AG09309 (cell line): ENCODE results near the gene FBN1.

ENCODE experiments used
- DNase-seq: peaks from one replicate; pipeline ENCODE4 v3.0.0-alpha.2; 2010; ENCODE audit warnings: low read depth
- H3K4me3 ChIP-seq: 2 replicates; pipeline ENCODE4 v1.5.1; 2011; ENCODE audit warnings: mild to moderate bottlenecking, low read depth, low read length, moderate library complexity; ENCODE audit not compliant: control insufficient read depth
- CTCF ChIP-seq: IDR thresholded peaks from 2 replicates; pipeline ENCODE4 v1.5.1; 2011; ENCODE audit warnings: mild to moderate bottlenecking, low read depth, low read length, inconsistent platforms; ENCODE audit not compliant: insufficient read depth, control insufficient read depth; ENCODE audit errors: missing control alignments

Gene FBN1

GRCh38 chr15:48426044-48426443 is 219.5 kb downstream of the FBN1 start:
- TF ChIP-seq CTCF = no peak
- no peak for DNase-seq
- H3K4me3 ChIP-seq = no peak overlapping the region

DNA sequence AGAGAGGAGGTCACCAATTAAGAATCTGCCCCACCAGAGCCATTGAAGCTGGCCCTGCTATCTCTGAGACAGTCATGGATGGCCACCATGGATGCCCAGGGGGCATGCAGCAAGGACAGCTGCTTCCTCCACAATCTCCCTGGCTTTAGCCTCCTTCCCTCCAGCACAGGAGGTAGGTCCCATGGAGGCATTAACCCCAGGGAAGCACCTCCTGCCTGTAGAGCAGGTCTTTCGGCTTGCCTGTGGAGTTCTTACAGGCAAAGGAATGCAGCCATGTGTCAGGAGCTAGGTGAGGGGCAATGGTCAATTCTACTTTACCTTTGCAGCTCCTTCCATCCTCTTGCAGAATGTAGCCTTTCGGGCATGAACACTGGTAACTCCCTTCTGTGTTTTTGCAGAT is 220.5 kb downstream of the FBN1 start:
- TF ChIP-seq CTCF = no peak
- H3K4me3 ChIP-seq = no peak overlapping the region
- DNase-seq = no peak

DNA sequence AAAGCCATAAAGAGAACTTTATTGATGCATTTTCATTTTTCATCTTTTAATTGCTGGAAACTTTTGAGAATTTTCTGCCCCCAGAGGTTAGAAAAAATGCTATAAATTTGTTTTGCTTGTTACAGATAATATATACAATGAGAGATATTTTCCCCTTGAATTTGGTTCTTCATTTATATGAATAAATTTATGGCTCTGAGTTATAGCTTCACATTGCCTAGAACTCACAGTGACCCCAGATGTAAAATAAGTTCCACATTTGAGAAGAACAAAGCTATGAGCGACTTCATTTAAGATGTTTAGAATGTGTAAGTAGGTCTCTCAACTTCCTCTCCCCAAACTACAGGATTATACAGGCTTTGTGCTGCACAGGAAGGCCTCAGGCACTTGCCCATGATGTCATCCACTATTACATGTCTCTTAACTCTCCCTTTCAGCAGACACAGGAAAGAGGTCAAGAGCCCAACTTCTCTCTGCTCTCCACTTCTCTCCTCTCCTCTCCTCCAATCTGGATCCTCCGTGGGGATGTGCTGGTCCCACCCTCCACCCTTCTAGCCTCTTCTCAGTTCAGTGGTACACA is 221.5 kb downstream of the FBN1 start:
- no peak for TF ChIP-seq CTCF
- DNase-seq = no peak
- no peak overlapping the region for H3K4me3 ChIP-seq

DNA sequence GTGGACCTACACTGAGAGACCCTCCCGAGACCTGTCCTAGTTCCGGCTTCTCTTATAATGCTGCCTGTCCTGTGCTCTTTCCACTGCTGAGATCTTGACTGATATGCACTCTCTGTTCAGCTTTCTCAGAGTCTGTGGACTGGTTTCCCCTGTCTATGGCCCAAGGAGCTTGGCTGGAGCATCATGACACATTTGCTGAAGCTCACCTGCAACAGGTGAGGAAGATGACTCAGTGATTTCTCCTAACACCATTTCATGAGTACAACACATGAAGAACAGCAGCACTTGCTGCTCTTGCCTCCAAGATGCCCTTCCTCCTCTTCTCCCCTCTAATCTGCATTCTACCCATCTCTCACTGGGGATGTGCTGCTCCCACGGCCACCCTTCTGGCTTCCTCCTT is 222.2 kb downstream of the FBN1 start:
- no peak for TF ChIP-seq CTCF
- no peak overlapping the region for H3K4me3 ChIP-seq
- DNase-seq = no peak

GRCh38 chr15:48422401-48422800 is 223.1 kb downstream of the FBN1 start:
- no peak for DNase-seq
- no peak for TF ChIP-seq CTCF
- no peak overlapping the region for H3K4me3 ChIP-seq

DNA sequence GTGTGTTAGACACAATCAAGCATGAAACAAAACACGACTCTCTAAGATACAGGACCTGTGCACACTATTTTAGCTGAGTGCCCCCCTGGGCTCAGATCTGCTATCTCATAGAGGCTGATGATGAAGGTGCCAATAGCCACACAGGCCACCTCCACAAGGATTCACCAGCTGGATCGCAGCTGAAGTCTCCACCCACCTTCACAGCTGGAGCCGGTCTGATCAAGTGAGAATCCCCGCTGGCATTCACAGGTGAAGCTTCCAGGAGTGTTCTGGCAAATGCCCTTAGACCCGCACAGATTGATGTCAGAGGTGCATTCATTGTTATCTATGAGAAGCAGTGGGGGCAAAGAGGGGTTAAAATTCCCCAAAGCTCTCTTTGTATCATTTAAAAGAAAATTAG is 224.1 kb downstream of the FBN1 start:
- DNase-seq = no peak
- no peak for TF ChIP-seq CTCF
- H3K4me3 ChIP-seq = no peak overlapping the region

DNA sequence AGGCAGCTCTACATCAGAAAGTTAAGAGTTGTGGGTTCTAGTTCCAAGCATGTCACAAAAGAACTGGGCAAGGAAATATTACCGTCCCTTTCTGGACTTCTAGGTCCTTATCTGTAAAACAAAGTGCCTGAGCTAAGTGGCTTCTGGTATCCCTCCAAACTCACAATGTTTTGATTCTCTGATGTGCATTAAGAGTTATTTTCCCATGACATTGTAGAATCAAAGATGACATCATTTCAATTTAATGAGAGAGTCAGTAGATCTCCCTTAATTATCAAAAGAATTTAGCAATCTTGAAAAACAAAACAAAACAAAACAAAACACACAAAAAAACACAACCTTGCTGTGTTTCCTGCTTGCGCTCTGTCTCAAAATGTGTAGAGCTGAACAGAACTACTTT is 225.6 kb downstream of the FBN1 start:
- no peak overlapping the region for H3K4me3 ChIP-seq
- DNase-seq = no peak
- no peak for TF ChIP-seq CTCF
